Cardiac muscle cell (in vitro differentiated cells and primary cell): Measurements from ENCODE around the gene STARD10. TPM values are rescaled to one million over a fixed set of nuclear protein-coding genes. Genes with fewer than 3 reads are reported as not detected.

Source experiments
- DNase-seq, 2 donors: peaks; one replicate each; pipeline versions ENCODE4 v3.0.0 to v3.0.0-alpha.2; 2010 to 2017; ENCODE audit warnings: low read depth in 1 of 2, low spot score in 1 of 2
- H3K27ac ChIP-seq: fragments of 200-600 bp; sonication (generic); 2 replicates; pipeline ENCODE4 v1.5.1; 2016
- H3K27me3 ChIP-seq: fragments of 200-600 bp; sonication (generic); 2 replicates; pipeline ENCODE4 v1.6.0; 2016; ENCODE audit warnings: control low read depth
- H3K36me3 ChIP-seq: fragments of 200-600 bp; sonication (generic); 2 replicates; pipeline ENCODE4 v1.5.1; 2016; ENCODE audit warnings: control low read depth
- H3K4me1 ChIP-seq: fragments of 200-600 bp; sonication (generic); 2 replicates; pipeline ENCODE4 v1.8.1; 2017; ENCODE audit warnings: low read depth, mild to moderate bottlenecking, mixed run types
- H3K4me3 ChIP-seq: fragments of 200-600 bp; sonication (generic); 2 replicates; pipeline ENCODE4 v1.5.1; 2016; ENCODE audit warnings: mild to moderate bottlenecking
- H3K9me3 ChIP-seq: fragments of 200-600 bp; sonication (generic); 2 replicates; pipeline ENCODE4 v1.5.1; 2017; ENCODE audit warnings: low read depth, mild to moderate bottlenecking, control low read depth
- polyA plus RNA-seq: library from polyadenylated mRNA; unstranded; fragments of >200 nt; fragmentation: Nextera tagmentation; extraction: Ambion mirVana; gene quantifications from 2 replicates; pipeline ENCODE4 v1.2.1, GENCODE V29; 2016
- total RNA-seq: library from RNA; depleted of rRNA; stranded (reverse); fragments of >200 nt; gene quantifications from 2 replicates; pipeline ENCODE4 v1.2.3, GENCODE V29; 2016
- TF ChIP-seq, protein P1 (sequence below): IDR thresholded peaks from 2 replicates; pipeline ENCODE4 v1.5.1; 2012; ENCODE audit warnings: low read depth, mild to moderate bottlenecking, low read length

Gene STARD10
- total and polyA plus RNA-seq, 2 experiments from 2014 or later: 91.4 to 101 TPM

DNA sequence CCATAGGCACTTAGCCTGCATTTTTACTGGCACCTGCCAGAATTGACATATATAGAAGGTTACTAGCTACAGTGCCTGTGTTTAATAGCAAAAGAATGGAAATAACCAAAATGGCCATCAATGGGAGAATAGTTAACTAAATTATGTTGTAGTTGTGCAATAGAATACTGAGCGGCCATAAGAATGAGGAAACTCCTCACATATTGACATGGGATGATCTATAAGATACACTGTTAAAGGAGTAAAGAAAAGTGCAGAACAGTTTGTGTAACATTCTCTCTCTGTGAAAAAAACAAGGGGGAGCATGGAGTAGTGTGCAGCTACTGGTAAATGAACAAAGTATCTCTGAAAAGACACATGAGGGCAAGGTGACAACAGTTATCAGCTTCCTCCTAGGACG lies 63.1 kb downstream of the STARD10 start:
- Histone ChIP-seq H3K36me3 (no peaks in the 10 kb centered on the region), H3K4me3 (no peak overlapping the region), H3K27me3 (no peaks in the 10 kb centered on the region), H3K27ac (peak overlapping the region; percentile 29), H3K9me3 (no peaks in the 10 kb centered on the region), H3K4me1 (peaks cover 25% of the 10 kb centered on the region)
- DNase-seq: no peak
- TF ChIP-seq, protein P1, sequence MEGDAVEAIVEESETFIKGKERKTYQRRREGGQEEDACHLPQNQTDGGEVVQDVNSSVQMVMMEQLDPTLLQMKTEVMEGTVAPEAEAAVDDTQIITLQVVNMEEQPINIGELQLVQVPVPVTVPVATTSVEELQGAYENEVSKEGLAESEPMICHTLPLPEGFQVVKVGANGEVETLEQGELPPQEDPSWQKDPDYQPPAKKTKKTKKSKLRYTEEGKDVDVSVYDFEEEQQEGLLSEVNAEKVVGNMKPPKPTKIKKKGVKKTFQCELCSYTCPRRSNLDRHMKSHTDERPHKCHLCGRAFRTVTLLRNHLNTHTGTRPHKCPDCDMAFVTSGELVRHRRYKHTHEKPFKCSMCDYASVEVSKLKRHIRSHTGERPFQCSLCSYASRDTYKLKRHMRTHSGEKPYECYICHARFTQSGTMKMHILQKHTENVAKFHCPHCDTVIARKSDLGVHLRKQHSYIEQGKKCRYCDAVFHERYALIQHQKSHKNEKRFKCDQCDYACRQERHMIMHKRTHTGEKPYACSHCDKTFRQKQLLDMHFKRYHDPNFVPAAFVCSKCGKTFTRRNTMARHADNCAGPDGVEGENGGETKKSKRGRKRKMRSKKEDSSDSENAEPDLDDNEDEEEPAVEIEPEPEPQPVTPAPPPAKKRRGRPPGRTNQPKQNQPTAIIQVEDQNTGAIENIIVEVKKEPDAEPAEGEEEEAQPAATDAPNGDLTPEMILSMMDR: no peak

DNA sequence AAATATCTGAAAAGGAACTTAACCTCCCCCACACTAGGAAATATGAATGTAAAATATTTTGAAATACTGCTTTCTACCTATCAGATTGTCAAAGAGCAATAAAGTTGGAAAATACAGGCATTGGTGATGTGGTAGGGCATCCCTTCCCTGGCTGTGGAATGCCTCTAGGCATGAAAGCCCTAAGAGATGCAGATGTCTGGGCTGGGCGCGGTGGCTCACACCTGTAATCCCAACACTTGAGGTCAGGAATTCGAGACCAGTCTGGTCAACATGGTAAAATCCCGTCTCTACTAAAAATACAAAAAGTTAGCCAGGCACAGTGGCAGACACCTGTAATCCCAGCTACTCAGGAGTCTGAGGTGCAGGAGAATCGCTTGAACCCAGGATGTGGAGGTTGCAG lies 63.6 kb downstream of the STARD10 start:
- no peak overlapping the region for H3K4me3 ChIP-seq
- no peaks in the 10 kb centered on the region for H3K36me3 ChIP-seq
- TF ChIP-seq, protein P1: no peak
- DNase-seq: no peak
- H3K9me3 ChIP-seq: no peaks in the 10 kb centered on the region
- no peaks in the 10 kb centered on the region for H3K27me3 ChIP-seq
- peaks cover 24% of the 10 kb centered on the region for H3K4me1 ChIP-seq
- H3K27ac ChIP-seq: no peak overlapping the region

DNA sequence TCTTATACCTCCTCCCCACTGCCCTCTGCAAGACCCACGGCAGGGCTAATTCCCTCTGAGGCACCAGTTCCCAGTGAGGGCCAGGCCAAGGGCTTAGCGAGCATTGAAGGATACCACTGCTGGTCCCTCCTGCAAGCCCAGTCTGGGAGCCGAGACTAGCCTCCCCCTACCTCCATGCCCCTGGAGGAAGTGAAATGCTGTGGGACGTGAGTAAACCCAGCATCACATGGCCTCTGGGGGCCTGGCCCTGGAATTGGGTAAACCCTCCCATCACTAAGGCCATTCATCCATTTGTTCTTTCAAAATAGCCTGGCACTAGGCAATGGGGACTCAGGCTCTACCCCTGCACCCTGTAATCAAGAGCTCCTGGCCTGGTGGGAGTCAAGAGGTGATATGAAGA lies 66.3 kb downstream of the STARD10 start:
- H3K9me3 ChIP-seq: no peaks in the 10 kb centered on the region
- no peak overlapping the region for H3K4me3 ChIP-seq
- DNase-seq: no peak
- peak overlapping the region; percentile 77 for H3K27ac ChIP-seq
- H3K4me1 ChIP-seq: peaks cover 18% of the 10 kb centered on the region
- TF ChIP-seq, protein P1: no peak
- H3K27me3 ChIP-seq: no peaks in the 10 kb centered on the region
- H3K36me3 ChIP-seq: no peaks in the 10 kb centered on the region

DNA sequence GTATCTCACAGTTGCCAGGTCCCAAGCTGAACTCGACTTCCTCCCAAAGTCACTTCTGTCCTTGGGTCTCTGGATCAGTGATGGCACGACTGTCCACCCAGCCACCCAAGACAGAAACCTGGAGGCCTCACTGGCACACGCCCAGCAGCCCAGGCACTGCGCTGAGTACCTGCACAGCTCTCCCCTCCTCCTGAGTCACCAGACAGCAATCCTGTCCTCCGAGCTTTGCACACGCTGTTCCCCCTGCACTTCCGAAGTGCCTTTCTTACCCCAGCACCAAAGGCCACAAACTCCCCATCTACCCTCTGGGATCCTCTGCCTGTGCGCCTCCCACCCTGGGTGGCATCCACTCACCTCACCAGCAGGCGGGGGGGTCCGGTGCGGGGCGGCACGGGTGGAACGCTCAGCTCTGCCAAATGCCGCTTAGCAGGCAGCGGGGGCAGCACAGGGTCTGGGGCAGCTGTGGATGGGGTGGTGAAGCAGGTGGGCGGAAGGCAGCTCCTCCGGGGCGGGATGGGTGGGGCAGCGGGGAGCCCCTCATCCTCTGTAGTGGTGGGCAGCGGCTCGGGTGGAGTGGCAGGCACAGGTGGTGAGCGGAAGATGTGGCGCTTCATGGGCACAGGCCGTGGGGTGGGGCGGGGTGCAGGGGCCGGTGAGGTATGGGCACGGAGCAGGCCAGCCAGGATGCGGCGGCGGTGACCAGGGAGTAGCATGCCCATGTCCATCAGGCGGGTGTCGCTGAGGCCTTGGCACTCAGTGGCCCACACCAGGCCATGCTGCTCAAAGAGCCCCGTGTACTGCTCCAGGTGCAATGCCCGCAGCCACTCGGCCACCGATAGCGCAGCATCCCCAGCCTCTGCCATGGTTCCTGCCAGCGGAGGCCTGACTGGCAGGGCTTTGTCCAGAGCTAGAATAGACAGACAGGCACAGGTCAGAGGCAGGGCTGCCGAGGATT lies 67.3 kb downstream of the STARD10 start:
- no peak for DNase-seq
- peak overlapping the region; percentile 77 for H3K27ac ChIP-seq

DNA sequence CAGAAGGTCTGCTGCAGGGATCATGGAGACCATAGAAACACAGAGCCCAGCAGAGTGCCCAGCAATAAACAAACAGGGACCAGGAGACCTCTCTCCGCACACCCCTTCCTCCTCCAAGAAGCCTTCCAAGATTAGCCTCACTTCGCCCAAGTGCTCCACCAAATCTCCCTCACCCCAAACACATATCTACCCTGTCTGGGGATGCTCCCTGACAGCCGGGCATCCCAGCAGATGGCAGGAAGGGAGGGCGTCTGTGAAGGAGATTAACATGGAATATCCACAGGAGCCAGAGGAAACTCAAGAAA lies 68.2 kb downstream of the STARD10 start:
- TF ChIP-seq, protein P1: no peak
- H3K9me3 ChIP-seq: no peaks in the 10 kb centered on the region
- no peaks in the 10 kb centered on the region for H3K27me3 ChIP-seq
- H3K36me3 ChIP-seq: no peaks in the 10 kb centered on the region
- no peak for DNase-seq
- H3K4me3 ChIP-seq: no peak overlapping the region
- H3K27ac ChIP-seq: peak overlapping the region; percentile 47
- peaks cover 35% of the 10 kb centered on the region for H3K4me1 ChIP-seq

More for the DNA sequence above, 67.3 kb downstream of the STARD10 start:
- Histone ChIP-seq H3K9me3 (no peaks in the 10 kb centered on the region), H3K27me3 (no peaks in the 10 kb centered on the region), H3K4me3 (no peak overlapping the region), H3K36me3 (no peaks in the 10 kb centered on the region), H3K4me1 (peaks cover 26% of the 10 kb centered on the region)
- TF ChIP-seq, protein P1: no peak
